ENCODE measurements around the gene CIBAR2. TPM values are rescaled to one million over a fixed set of nuclear protein-coding genes. Genes with fewer than 3 reads are reported as not detected.

Gene CIBAR2
- total RNA-seq, 4 donors from 2014 or later: 0.79 TPM; not detected in 3

GRCh38 chr16:85145188-85145587 is 32.9 kb upstream of the CIBAR2 start:
- peaks cover 0 to 3% (median 0%) of the 10 kb centered on the region in 4 donors for H3K4me1 ChIP-seq
- WGBS, 2 donors (ENCODE audit: low coverage in 1 of 2): 86% methylated on average over 10 of the region's 10 CpGs; no CpG with 5 or more reads in 1 of the 2 donors

DNA sequence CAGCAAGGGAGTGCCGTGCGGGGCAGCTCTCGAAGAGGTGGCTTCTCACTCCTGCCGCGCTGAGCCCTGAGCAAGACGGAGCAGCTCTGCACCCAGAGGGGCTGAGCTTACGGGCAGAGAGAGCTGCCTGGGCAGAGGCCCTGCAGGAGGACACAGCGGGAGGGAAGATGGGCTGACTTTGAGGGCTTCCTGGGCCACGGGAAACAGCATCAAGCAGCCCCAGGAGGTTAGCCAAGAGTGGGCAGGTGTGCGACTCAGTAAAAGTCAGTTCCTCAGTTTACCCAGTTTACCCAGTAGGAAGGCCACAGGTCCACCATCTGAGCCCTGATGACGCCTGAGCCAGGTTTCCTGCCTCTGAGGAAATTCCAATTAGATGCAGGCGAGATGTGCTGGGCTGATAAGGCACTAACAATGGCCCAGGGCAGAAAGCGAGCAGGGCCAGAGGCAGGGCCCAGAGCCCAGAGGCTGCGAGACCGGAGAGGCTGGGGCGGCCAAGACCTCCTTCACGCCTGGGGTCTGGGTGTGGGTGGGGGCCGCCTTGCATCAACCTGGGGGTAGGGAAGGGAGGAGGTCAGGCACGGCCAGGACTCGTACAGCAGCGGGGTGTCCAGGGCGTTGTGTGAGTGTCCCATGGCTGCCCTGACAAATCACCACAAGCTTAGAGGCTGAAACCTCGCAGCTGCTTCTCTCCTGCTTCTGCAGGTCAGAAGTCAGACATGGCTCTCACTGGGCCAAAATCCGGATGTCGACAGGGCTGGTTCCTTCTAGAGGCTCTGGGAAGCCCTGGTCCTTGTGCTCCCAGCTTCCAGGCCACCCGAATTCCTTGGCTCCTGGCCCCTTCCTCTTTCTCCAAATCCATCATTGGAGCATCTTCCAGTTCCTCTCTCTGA is 32.0 kb upstream of the CIBAR2 start:
- intact Hi-C loops (cut with DNase I; ENCODE audit: low total_unique reads) (no loop called here), in situ Hi-C loops (cut with MboI; ENCODE audit: low pct_ligation_motif_present in 1 of 4, low pct_unique_long_range_greater_than_20kb in 1 of 4, low sequenced_read_pairs in 3 of 4) (no loop called here)
- H3K4me1 ChIP-seq: peaks cover 0 to 2% (median 0%) of the 10 kb centered on the region in 4 donors
- H3K4me3 ChIP-seq: no peak overlapping the region
- no peaks in the 10 kb centered on the region for H3K9me3 ChIP-seq
- no peaks in the 10 kb centered on the region for H3K36me3 ChIP-seq
- no peak for DNase-seq
- 86% methylated on average over 26 of the region's 26 CpGs; no CpG with 5 or more reads in 1 of the 2 donors for whole genome bisulfite sequencing, 2 donors (ENCODE audit: low coverage in 1 of 2)
- H3K27me3 ChIP-seq: no peaks in the 10 kb centered on the region
- H3K27ac ChIP-seq: no peak overlapping the region
- TF ChIP-seq POLR2AphosphoS5 (IDR thresholded peaks at IDR 0.05): no peak
- no peak for TF ChIP-seq CTCF (IDR thresholded peaks at IDR 0.05)
- TF ChIP-seq EP300 (IDR thresholded peaks at IDR 0.05; ENCODE audit: low read depth): no peak
- TF ChIP-seq POLR2A (IDR thresholded peaks at IDR 0.05): no peak

More at GRCh38 chr16:85145188-85145587, 32.9 kb upstream of the CIBAR2 start:
- no peaks in the 10 kb centered on the region for H3K27me3 ChIP-seq
- TF ChIP-seq POLR2A (IDR thresholded peaks at IDR 0.05): no peak
- TF ChIP-seq EP300 (IDR thresholded peaks at IDR 0.05; ENCODE audit: low read depth): no peak
- TF ChIP-seq POLR2AphosphoS5 (IDR thresholded peaks at IDR 0.05): no peak
- TF ChIP-seq CTCF (IDR thresholded peaks at IDR 0.05): no peak
- H3K4me3 ChIP-seq: no peak overlapping the region
- no peak for DNase-seq
- H3K27ac ChIP-seq: no peak overlapping the region
- H3K36me3 ChIP-seq: no peaks in the 10 kb centered on the region
- intact Hi-C loops (cut with DNase I; ENCODE audit: low total_unique reads) (no loop called here), in situ Hi-C loops (cut with MboI; ENCODE audit: low pct_ligation_motif_present in 1 of 4, low pct_unique_long_range_greater_than_20kb in 1 of 4, low sequenced_read_pairs in 3 of 4) (no loop called here)
- H3K9me3 ChIP-seq: no peaks in the 10 kb centered on the region

- intact Hi-C loops (cut with DNase I; ENCODE audit: low total_unique reads): no loop called here
- 73% methylated on average over 3 to 19 of the region's 19 CpGs for WGBS, 2 donors (ENCODE audit: low coverage in 1 of 2)
These were observed 30.5 kb upstream of the CIBAR2 start for GRCh38 chr16:85142771-85143211.

More at GRCh38 chr16:85142771-85143211, 30.5 kb upstream of the CIBAR2 start:
- Histone ChIP-seq H3K4me3 (no peak overlapping the region), H3K9me3 (no peaks in the 10 kb centered on the region), H3K27ac (no peak overlapping the region), H3K4me1 (peaks cover 0 to 5% (median 3%) of the 10 kb centered on the region in 4 donors), H3K36me3 (no peaks in the 10 kb centered on the region), H3K27me3 (peaks cover 3% of the 10 kb centered on the region)
- in situ Hi-C loops (cut with MboI; ENCODE audit: low pct_ligation_motif_present in 1 of 4, low pct_unique_long_range_greater_than_20kb in 1 of 4, low sequenced_read_pairs in 3 of 4): no loop called here
- no peak for DNase-seq
- TF ChIP-seq POLR2AphosphoS5 (IDR thresholded peaks at IDR 0.05): no peak
- no peak for TF ChIP-seq CTCF (IDR thresholded peaks at IDR 0.05)
- TF ChIP-seq EP300 (IDR thresholded peaks at IDR 0.05; ENCODE audit: low read depth): no peak
- no peak for TF ChIP-seq POLR2A (IDR thresholded peaks at IDR 0.05)
